Heart left ventricle (tissue), 16 donors: ENCODE measurements around the gene SEPTIN5. TPM values are rescaled to one million over a fixed set of nuclear protein-coding genes. Genes with fewer than 3 reads are reported as not detected.

Experiments used
- ATAC-seq, 4 donors: fragments of 200-7000 bp; cut with Tn5 transposase; one replicate each; pipeline ENCODE4 v1.9.1; 2020 to 2022; ENCODE audit warnings: moderate library complexity in 4 of 4, mild to moderate bottlenecking in 3 of 4, moderate number of reproducible peaks in 1 of 4
- DNase-seq, 5 donors: peaks; one replicate each; pipeline ENCODE4 v3.0.0-alpha.2; 2020
- H3K27ac ChIP-seq, 12 donors: fragments of 200-600 bp; sonication (generic) in 4 of 12; one replicate each; pipeline versions ENCODE4 v1.5.0 to v1.8.0; 2016 to 2022; ENCODE audit warnings: mild to moderate bottlenecking in 2 of 12
- H3K27me3 ChIP-seq, 9 donors: fragments of 200-600 bp; sonication (generic) in 2 of 9; one replicate each; pipeline versions ENCODE4 v1.5.1 to v1.8.0; 2016 to 2022; ENCODE audit warnings: mild to moderate bottlenecking in 3 of 9
- H3K36me3 ChIP-seq, 9 donors: fragments of 200-600 bp; sonication (generic) in 2 of 9; one replicate each; pipeline versions ENCODE4 v1.5.0 to v1.8.0; 2018 to 2022; ENCODE audit warnings: mild to moderate bottlenecking in 2 of 9
- H3K4me1 ChIP-seq, 12 donors: fragments of 200-600 bp; sonication (generic) in 4 of 12; one replicate each; pipeline versions ENCODE4 v1.5.0 to v1.8.0; 2016 to 2022; ENCODE audit warnings: mild to moderate bottlenecking in 3 of 12
- H3K4me3 ChIP-seq, 12 donors: fragments of 200-600 bp; sonication (generic) in 4 of 12; one replicate each; pipeline versions ENCODE4 v1.5.0 to v1.8.0; 2017 to 2022; ENCODE audit warnings: mild to moderate bottlenecking in 9 of 12, moderate library complexity in 4 of 12
- H3K9me3 ChIP-seq, 12 donors: fragments of 200-600 bp; sonication (generic) in 4 of 12; one replicate each; pipeline versions ENCODE4 v1.5.0 to v1.8.0; 2016 to 2022; ENCODE audit warnings: mild to moderate bottlenecking in 1 of 12
- POLR2A ChIP-seq, 2 donors: fragments of 450-650 bp; IDR thresholded peaks; one replicate each; pipeline ENCODE4 v1.6.1; 2017; ENCODE audit warnings: antibody characterized with exemption in 2 of 2, mild to moderate bottlenecking in 2 of 2, moderate library complexity in 2 of 2
- WGBS, 4 donors: extraction: QIAGEN DNeasy Blood & Tissue Kit in 2 of 4; methylation state at CpG; one replicate each; pipeline versions ENCODE4 v1.1.5 to v1.1.7; 2013 to 2018; 5-methylcytosine and 5-hydroxymethylcytosine counted together
- intact Hi-C, 10 donors: fragments of 100-400 bp; cut with DNase I; formaldehyde crosslinking; loops; one replicate each; pipeline versions ENCODE4 v1.11.1 to v1.14.2; 2022
- polyA plus RNA-seq, 2 donors: library from polyadenylated mRNA; stranded (reverse); fragments of 200-250 nt; gene quantifications; one replicate each; pipeline ENCODE4 v1.2.3, GENCODE V29; 2013
- total RNA-seq, 9 donors: library from RNA; depleted of rRNA in 2 of 9; stranded (reverse); fragments of >200 nt in 2 of 9; fragmentation: NEBNext Ultra II Directional in 3 of 9; extraction: Animal tissue kit (Norgen Biotek cat#: 25700) in 3 of 9; gene quantifications; one replicate each; pipeline versions ENCODE4 v1.1.0 to v1.2.4, GENCODE V29; 2016 to 2023
- TF ChIP-seq, protein P1 (sequence below), 12 donors: fragments of 200-600 bp; sonication (generic) in 4 of 12; IDR thresholded peaks; one replicate each; pipeline versions ENCODE4 v1.5.0 to v1.8.0; 2018 to 2022; ENCODE audit warnings: antibody characterized with exemption in 12 of 12, mild to moderate bottlenecking in 5 of 12
- donor health status: ischemic (EF 13 %, LVEDD 7.1; RV severe dilation, severe dysfunction).
- donor health status: healthy with polysubstance abuse.
- donor health status: DM: no; HTN: yes; CAD: no.
- donor health status: DM: no; HTN: no; CAD: no.
- donor health status: ischemic (EF 25% LVEDD 6.9; RV normal size, moderate dysfunction).
- donor health status: ischemic (EF 25% LVEDD 5.7; RV mildly dilated, moderate dysfunction).
- donor health status: healthy.
- donor health status: DM: yes; HTN: yes; CAD: no.
- donor health status: ischemic (EF 35%, LVEDD 5.7; RV mildly dilated, moderate dysfunction).
- donor health status: nonischemic (EF 11% LVEDD 7.7; RV severe dilation, severe dysfunction).
- donor health status: DM: yes; HTN: yes; CAD: no.
- donor health status: PGD.
- donor health status: ischemic (EF 29% LVEDD 5.4; RV normal size, mild dysfunction).
- donor health status: nonischemic (EF 23%, LVEDD 6.1; RV moderate dilation, normal function).

The SEPTIN5 gene
- total and polyA plus RNA-seq, 11 donors, result 75.7 to 272 (median 127) TPM

DNA sequence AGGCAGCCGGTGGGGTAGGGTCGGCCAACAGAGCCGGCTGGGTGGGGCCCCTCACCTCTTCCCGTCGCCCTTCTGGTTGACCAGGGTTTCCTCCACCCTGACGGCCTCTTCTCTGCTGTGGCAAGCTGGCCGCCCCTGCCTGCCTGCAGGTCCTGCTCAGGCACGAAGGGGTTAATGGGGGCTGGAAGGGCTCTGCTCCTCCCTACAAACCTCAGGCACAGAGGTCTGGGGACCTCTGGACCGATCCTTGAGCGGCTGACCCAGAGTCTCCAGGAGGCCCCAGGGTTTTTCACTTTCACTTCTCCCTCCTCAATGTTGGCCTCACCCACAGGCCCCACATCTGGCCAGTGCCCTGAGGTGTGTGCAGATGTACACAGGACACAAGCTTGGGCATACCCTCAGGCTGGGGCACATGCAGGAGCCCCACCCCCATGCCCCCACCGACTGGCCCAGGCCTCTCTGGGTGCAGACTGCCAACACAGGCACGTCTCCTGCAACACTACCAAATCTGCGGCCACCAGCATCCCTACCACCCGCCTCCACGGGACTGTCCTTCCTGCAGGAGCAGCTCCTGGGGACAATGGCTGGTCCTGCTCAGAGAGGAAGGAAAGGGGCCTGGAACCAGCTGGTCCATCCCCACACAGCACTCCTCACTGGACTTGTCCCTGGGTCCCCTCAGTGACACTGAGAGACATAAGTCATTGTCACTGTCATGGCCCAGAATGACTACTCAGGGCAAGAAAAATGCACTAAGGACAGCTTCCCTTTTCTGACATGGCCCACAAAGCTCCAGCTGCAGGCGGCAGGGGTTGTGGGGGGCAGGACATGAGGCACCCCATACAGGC lies 43.1 kb downstream of the SEPTIN5 start:
- Histone ChIP-seq H3K9me3 (no peaks in the 10 kb centered on the region), H3K27ac (no peak overlapping the region), H3K4me3 (peak overlapping the region in 9 of 12 donors; percentile 0 to 50 (median 20)), H3K36me3 (no peaks in the 10 kb centered on the region), H3K4me1 (peaks cover 0 to 54% (median 18%) of the 10 kb centered on the region in 12 donors), H3K27me3 (peaks cover 57 to 90% (median 79%) of the 10 kb centered on the region in 9 donors)
- ATAC-seq (no peak), DNase-seq (no peak)
- WGBS, 4 donors, result 34 to 44% (median 39%) methylated on average over 13 to 16 of the region's 16 CpGs
- intact Hi-C loops, result no loop called here
- TF ChIP-seq, protein P1, sequence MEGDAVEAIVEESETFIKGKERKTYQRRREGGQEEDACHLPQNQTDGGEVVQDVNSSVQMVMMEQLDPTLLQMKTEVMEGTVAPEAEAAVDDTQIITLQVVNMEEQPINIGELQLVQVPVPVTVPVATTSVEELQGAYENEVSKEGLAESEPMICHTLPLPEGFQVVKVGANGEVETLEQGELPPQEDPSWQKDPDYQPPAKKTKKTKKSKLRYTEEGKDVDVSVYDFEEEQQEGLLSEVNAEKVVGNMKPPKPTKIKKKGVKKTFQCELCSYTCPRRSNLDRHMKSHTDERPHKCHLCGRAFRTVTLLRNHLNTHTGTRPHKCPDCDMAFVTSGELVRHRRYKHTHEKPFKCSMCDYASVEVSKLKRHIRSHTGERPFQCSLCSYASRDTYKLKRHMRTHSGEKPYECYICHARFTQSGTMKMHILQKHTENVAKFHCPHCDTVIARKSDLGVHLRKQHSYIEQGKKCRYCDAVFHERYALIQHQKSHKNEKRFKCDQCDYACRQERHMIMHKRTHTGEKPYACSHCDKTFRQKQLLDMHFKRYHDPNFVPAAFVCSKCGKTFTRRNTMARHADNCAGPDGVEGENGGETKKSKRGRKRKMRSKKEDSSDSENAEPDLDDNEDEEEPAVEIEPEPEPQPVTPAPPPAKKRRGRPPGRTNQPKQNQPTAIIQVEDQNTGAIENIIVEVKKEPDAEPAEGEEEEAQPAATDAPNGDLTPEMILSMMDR (IDR thresholded peaks at IDR 0.05), result no peak
- no peak for TF ChIP-seq POLR2A (IDR thresholded peaks at IDR 0.05)

GRCh38 chr22:19757985-19758895 lies 43.9 kb downstream of the SEPTIN5 start:
- DNase-seq, result no peak
- H3K27me3 ChIP-seq, result peaks cover 63 to 94% (median 87%) of the 10 kb centered on the region in 9 donors
- no peak for ATAC-seq
- H3K4me1 ChIP-seq, result peaks cover 0 to 54% (median 18%) of the 10 kb centered on the region in 12 donors
- no peak overlapping the region for H3K27ac ChIP-seq
- no peak overlapping the region for H3K4me3 ChIP-seq
- H3K9me3 ChIP-seq, result no peaks in the 10 kb centered on the region
- H3K36me3 ChIP-seq, result no peaks in the 10 kb centered on the region
- WGBS, 4 donors, result 22 to 42% (median 32%) methylated on average over 26 to 43 of the region's 43 CpGs
- no peak for TF ChIP-seq POLR2A (IDR thresholded peaks at IDR 0.05)
- TF ChIP-seq, protein P1 (IDR thresholded peaks at IDR 0.05), result no peak
- intact Hi-C loops, result no loop called here

DNA sequence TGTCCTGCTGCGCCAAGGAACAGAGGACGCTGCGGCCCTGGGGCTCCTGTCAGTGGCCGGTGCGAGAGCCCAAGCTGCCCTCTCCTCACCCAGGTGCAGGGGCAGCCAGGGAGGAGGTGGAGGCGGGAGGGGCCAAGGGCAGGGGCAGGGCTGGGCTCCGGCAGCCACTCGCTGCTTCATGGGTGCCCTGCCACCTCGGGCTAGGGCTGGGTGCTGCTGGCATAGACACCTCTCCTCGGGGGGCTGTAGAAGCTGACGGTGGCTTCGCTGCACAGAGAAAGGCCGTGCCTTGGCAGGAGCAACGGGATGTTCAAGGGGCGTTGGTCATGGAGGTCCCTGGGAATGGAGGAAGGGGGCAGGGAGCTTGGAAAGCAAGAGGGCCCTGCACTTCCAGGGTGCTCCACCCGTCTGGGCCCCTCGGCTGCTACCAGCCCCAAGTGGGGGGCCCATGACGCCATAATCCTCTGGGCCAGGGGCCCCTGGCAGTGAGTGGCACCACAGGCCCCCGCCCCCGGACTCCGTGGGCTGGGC lies 44.7 kb downstream of the SEPTIN5 start:
- DNase-seq (no peak), ATAC-seq (no peak)
- Histone ChIP-seq H3K27me3 (peaks cover 69 to 94% (median 87%) of the 10 kb centered on the region in 9 donors), H3K27ac (no peak overlapping the region), H3K4me3 (peak overlapping the region in 1 of 12 donors; percentile 25), H3K4me1 (peaks cover 0 to 54% (median 18%) of the 10 kb centered on the region in 12 donors), H3K9me3 (no peaks in the 10 kb centered on the region), H3K36me3 (no peaks in the 10 kb centered on the region)
- 5 to 13% (median 9%) methylated on average over 12 to 21 of the region's 21 CpGs for WGBS, 4 donors
- TF ChIP-seq, protein P1 (IDR thresholded peaks at IDR 0.05), result no peak
- no peak for TF ChIP-seq POLR2A (IDR thresholded peaks at IDR 0.05)
- intact Hi-C loops, result no loop called here
